Transverse colon (tissue), 4 donors: ENCODE results near the gene LRCOL1.

ENCODE experiments used
- POLR2AphosphoS5 ChIP-seq, 3 donors: sonication (generic); formaldehyde crosslinking; IDR thresholded peaks; one replicate each; pipeline ENCODE4 v1.6.1; 2016; ENCODE audit warnings: antibody characterized with exemption in 3 of 3
- TF ChIP-seq, protein P1 (sequence below), 5 experiments: fragments of 200-600 bp in 3 of 5; fragments of 450-650 bp in 2 of 5; sonication (generic) in 3 of 5; IDR thresholded peaks; 1 replicate in 2 of 5; 2 replicates in 3 of 5; pipeline ENCODE4 v1.5.1; 2016 to 2017; ENCODE audit warnings: antibody characterized with exemption in 5 of 5, inconsistent platforms in 3 of 5, mild to moderate bottlenecking in 2 of 5, moderate library complexity in 1 of 5

DNA sequence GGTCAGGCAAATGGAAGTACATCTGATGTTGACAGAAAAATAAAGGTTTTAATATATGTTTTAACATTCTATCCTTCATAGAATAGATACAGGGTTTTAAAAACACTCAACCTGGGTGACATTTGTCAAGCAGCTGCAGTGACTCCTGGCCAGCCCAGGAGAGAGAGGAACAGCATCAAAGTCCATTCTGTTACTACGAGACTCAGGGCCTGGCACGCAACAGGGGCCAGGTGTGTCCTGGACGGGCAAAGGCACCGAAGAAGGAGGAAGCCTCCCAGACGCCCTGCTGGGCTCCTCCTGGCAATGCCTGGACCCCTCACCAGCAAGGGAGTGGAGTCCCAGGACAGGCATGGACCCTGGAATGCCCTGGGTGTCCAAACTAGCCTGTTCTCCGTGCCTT is 22.1 kb downstream of the LRCOL1 start:
- TF ChIP-seq, protein P1, sequence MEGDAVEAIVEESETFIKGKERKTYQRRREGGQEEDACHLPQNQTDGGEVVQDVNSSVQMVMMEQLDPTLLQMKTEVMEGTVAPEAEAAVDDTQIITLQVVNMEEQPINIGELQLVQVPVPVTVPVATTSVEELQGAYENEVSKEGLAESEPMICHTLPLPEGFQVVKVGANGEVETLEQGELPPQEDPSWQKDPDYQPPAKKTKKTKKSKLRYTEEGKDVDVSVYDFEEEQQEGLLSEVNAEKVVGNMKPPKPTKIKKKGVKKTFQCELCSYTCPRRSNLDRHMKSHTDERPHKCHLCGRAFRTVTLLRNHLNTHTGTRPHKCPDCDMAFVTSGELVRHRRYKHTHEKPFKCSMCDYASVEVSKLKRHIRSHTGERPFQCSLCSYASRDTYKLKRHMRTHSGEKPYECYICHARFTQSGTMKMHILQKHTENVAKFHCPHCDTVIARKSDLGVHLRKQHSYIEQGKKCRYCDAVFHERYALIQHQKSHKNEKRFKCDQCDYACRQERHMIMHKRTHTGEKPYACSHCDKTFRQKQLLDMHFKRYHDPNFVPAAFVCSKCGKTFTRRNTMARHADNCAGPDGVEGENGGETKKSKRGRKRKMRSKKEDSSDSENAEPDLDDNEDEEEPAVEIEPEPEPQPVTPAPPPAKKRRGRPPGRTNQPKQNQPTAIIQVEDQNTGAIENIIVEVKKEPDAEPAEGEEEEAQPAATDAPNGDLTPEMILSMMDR (IDR thresholded peaks at IDR 0.05), result no peak
- no peak for TF ChIP-seq POLR2AphosphoS5 (IDR thresholded peaks at IDR 0.05)
